Fibroblast of skin of left biceps (primary cell): ENCODE measurements around the gene CPED1.
"Not testable (repeated sequence)": the region's sequence is repeated elsewhere in the genome, so short reads cannot be mapped to it uniquely, and the experiment has no call there.

Source experiments
- DNase-seq, 2 experiments: peaks; one replicate each; pipeline ENCODE4 v3.0.0-alpha.2; 2013; ENCODE audit warnings: low read depth in 2 of 2

Gene CPED1

DNA sequence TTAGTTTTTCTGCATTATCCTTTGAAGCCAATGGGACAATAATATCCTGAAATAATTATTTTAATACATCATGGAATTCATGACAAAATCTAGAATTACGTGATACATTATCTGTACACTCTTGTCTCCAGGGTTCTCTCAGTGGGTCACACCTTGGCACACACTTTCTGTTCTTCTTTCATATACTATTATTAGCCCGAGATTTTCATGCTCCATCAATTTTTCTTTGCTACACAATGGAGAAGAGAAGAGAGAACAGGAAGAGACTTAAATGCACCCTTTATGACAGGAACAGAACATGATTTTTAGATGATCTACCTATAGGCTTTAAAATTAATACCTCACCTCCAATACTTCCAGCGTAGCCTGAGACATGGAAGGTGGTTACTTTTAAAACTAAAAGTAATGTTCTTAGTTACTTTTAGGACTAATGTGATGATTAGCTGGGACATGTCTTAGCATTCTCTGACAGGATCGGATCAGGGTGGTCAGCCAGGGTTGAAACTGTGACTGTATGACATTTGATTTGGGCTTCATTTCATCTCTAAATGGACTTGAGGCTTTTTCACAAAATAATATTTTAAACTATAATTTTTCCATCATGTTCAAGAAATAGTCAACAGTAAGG, 192.0 kb downstream of the CPED1 start:
- DNase-seq: no peak

DNA sequence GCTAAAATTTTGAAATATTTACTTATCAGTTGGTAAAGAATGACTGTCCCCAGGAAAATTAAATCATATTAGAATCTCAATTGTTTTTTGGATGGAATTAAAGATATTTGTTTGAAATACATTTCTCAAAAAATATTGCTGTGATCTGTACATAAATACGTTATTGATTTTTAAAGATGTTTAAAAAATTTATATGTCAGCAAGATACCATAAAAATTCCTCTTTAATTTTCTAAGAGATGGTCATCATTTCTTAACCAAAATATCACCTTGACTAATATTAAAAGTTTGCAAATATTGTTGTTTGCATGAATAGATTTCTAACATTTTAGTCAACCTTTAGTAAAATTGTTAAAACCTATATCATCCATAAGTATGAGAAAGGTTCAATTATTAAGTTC, 192.8 kb downstream of the CPED1 start:
- DNase-seq: no peak

DNA sequence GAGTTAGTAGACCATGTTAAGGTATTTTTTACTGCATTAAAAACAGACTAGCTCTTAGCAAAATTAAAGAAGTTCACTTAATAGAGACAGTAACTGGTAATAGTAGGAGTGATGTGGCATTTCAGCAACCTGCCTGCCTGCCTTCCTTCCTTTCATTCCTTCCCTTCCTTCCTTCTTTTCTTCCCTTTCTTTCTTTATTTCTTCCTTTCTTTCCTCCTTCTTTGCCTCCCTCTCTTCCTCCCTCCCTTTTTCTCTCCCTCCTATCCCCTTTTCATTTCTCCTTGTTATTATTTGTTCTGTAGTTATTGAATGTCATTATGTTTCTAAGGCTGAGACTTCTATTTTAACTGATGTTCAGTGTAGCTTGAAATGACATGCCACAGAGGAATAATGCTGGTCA, 193.8 kb downstream of the CPED1 start:
- no peak for DNase-seq

DNA sequence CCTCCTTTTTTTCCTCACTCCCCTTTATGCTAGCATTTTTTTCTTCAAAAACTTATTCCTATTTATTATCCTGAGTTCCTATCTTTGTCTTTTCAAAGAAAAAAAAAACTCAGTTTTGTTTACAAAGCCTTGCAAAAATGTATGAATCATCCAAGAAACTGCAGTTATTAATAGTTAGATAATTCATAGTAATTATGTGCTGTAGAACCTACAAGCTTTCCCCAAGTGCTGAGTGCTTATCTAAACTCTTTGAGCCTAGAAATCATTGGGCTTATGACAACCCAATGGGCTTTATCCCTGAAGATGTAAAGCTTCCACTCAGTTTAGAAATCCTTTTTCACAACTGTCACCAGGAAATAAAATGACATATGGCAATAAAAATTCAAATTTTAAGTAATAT, 194.4 kb downstream of the CPED1 start:
- DNase-seq: no peak

DNA sequence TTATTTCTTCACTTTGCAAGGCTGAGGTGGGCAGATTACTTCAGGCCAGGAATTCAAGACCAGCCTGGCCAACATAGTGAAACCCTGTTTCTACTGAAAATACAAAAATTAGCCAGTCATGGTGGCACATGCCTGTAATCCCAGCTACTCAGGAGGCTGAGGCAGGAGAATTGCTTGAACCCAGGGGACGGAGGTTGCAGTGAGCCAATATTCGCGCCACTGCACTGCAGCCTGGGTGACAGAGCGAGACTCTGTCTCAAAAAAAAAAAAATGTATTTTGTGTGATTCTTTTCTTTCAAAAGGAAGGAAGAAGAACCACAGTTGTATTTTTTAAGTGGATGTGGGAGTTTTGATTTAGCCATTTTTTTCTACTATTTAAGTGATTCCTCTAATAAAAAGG, 195.4 kb downstream of the CPED1 start:
- not testable (repeated sequence) for DNase-seq

DNA sequence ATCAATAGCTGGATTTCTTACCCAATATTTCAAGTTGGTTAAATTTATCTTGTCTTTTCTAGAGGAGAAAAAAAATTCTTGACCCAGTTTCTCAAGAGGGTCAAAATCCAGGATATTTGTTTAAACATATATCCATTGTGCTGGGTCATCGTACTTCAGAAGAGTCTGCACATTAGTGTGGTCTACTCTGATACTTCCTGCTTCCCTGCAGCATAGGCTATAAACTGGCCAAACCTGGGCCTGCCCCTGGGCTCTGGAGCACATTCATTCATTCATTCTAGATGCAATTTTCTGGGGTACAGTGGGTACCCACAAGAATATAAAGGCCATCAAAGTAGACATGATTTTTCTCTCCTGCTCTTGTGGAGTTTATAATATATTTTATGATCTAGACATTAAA, 198.2 kb downstream of the CPED1 start:
- no peak for DNase-seq

DNA sequence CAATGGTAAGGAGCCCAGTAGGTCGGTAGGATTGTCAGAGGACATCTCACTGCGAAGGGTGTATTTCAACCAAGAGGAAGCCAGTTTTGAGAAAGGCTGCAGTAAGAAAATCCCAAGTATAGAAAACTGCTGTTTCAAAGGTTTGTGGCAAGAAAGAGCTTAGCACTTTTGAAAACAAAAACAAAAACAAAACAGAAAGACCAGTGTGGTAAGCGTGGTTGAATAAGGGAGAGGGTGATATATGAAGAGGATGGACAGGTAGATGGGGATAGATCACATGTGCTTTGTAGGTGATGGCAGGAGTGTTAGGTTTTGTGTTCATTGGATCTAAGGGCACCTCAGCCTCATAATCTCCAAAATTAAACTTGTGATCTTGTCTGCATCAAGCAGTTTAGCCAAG, 198.7 kb downstream of the CPED1 start:
- no peak for DNase-seq

DNA sequence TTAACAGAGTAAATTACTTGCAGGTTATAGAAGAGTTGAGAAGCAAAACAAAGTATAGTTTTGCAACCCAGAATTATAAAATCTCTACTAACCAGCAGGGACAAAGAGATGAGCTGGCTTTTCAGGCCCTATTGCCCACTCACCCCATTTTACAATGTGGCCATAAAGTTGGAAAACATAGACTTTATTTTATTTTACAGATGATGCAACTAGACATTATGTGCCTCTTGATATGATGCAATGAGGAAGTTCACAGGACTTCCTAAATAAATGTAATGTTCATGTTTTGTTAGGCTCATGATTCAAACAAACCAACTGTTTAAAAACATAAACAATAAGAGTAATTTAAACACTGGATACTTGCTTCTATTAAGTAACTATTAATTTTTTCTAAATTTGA, 199.2 kb downstream of the CPED1 start:
- no peak for DNase-seq

DNA sequence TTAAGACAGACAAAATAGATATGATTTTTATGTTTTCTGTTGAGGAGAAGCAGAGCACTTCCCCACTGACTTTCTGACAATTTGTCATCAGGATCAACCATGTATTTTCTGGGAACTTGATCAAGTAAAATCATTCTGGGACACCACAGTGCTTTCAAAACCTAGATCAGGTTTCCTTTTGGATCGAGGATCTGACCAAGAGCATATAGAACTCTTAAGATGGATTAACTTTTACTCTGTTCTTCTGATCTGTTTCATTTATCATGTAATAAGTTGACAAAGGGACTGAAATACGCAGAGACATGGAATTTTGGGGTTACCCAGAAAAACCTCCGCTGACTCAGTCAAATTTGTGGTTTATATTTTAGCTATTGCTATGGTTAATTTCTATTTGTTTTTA, 204.3 kb downstream of the CPED1 start:
- no peak for DNase-seq

DNA sequence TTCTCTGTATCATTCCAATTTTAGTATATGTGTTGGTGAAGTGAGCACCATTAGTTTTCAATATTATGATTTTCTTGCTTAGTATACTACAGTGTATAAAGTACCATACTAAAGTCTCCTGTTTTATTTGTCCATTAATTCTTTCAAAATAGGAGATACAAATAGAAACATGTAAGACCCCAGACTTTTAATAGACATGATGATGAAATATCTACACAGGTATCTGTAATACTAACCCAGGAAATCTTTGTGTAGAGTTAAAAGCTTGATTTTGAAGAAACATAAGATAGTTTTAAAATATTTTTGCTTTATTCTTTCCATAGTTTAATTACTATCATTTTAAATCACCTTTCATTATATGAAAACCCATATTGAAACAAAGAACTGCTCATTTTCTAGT, 206.5 kb downstream of the CPED1 start:
- DNase-seq: no peak

DNA sequence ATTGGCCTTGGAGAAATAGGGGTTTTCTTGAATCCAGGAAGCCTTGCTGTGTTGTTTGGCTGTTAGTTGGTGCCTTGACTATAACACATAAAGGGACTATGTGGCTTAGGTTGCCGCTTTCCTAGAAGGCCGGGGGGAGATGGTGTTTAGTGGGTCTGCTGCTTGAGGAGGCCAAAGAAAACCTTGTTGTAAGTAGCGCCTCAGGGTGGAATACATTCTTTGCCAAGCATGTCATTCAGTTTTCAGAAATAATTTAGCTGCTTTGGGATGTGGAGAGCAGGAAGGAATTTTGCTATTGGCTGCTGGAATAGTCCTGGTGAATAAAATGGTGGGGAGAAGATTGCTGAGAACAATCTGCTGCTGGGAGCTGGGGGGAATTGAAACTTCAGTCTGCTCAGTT, 207.4 kb downstream of the CPED1 start:
- DNase-seq: no peak

DNA sequence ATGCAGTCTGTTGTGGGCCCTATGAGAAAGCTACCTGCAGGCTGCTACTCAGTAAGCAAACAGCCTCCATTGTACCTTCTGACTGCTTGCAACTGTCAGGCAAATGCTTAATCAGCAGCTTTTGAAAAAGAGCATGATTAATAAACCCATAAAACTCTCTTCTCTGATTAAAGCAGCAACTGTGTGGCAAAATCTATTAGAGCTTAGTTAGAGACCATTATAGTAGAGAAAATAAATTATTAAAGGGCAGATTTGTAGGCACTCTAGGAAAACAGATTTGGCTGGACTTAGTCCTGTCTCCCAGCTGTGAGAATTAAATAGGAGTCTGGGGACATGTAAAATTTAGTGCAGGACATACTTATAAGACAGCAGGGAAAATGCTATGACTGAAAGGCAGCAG, 207.8 kb downstream of the CPED1 start:
- DNase-seq: no peak

DNA sequence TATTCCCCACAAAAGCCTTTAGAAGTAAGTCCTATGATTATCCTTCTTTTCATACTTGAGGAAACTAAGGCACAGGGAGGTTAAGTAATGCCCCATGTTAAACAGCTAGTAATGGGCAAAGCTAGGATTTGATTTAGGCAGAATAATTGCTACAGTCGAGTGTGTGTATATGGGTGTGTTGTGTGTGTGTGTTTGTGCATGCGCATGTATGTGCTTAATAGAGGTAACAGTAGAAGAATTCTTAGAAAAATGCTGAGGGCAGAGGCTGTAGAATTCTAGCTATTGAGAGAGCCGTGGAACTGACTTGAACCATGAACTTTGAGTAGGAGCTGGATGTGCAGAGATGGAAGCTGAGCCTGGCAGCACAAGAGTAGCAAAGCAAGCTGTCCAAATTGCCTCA, 208.9 kb downstream of the CPED1 start:
- no peak for DNase-seq

DNA sequence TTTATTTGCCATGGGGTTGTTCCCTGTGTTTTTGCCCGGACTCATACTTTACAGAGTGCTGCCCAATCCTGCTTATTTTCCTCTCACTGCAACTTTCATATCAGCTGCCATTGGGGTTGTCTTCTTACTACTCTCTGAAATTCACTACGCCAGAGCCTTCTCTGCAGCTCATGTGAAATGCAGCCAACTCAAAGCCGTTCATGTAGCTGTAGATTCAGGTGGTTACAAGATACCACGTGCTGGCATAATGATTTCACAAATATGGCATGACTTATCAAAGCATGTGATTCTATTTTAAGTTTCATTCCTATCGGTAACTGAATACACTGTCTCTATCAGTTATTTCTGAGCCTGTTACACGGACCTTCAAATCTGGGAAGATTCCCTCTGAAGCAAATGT, 210.0 kb downstream of the CPED1 start:
- no peak for DNase-seq

DNA sequence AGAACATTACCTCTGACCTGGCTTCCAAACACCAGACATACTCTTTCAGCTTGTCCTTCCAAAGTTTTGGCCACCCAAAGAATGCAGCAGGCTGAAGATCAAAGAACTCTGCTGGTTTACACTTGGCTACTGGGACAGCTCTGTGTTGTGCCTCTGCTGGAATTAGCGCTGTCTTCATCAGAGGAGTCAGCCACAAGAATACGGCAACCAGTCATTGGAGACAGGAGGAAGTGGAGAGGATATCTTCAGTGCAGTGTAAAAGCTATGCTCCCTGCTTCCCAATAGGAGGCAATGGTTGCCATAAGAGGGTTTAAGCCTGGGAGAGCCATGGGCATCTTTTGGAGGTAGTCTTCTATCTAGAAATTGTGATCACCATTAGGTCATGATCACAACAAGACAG, 213.6 kb downstream of the CPED1 start:
- DNase-seq: no peak

DNA sequence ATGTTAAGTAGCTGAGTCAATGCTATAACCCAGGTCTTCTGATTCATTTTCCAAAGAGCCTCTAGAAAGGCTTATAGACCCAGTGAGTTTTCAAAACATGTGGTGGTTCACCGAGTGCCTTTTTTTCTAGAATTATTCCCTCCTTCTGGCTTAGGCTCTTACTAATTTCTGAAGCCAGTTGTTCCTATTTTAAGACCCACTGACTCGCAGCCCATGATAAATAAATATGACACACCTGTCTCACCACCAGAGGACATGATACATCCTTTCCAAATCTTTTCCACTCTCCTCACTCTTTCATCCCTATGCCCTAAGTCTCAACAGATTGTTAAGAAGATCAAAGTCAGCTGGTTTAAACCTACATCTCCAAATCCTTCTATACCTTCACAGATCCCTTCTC, 214.3 kb downstream of the CPED1 start:
- DNase-seq: no peak

DNA sequence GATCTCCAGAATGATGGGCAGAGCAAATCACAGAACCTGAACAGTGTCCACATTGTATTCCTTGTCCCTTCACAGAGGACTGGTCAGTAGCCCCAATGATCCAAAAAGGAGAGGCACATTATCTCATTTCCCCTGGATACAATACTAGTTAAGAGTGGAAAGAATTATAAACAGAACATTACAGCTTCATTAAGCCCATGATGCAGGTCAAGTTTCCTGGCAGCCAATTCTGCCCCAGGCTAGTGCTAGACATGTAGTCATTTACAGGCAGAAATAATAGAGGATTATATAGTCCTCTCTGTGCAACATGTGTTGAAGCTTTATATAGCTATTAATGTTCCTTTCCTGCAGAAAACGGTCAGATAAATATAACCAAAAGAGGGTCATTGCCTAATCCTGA, 216.0 kb downstream of the CPED1 start:
- no peak for DNase-seq

DNA sequence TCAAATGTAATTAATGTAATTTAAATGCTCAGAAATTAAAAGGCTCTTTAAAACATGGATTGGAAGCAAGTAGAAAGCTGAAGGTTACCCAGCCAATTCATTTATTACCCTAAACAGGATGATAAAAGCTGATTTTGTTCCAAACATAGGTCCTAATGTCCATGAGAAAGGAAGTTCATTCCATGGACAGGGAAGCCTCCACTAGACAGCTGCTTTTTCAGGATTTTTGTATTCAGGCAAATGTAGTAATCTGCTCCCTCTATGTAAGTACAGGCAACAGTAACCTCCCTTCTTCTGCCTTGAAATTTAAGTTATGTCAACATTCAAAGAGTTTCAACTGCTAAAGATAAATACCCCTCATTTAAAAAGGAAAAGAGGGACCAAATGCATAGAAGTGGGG, 217.3 kb downstream of the CPED1 start:
- no peak for DNase-seq

DNA sequence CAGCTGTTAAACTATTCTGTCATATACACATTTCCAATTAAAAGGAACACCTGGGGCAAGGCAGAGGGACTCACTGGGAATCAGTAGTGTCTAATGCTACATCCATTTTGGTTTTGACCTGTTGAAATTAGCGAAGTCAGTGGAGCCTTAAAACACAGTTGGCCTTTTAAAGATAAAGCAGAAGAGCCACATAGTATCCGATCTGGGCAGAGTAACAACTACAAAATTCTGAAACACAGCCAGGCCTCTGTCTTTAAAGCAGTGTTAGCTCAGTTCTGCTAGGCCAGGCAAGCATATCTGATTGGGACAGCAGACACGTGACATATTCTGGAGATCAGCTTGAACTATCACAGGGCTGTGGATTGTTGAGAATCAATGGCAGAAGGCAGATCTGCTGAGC, 222.7 kb downstream of the CPED1 start:
- DNase-seq: no peak

DNA sequence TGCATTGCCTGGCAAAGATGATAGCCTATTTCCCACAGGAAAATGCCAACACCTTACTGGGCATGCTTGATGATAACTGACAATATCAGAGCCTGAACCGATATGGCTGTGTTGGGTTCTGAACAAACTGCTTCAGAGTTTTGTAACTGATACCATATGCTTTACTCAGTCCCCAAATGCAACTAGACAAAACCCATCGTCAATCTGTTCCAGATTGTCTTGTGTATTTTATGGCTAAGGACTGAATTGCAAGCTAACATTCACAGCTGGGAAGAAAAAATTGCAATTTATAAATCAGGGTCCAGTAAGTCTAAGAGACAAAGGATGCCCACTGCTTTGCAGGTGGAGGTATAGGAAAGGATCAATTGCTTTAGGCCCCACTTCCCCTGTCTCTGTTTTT, 223.5 kb downstream of the CPED1 start:
- DNase-seq: no peak

DNA sequence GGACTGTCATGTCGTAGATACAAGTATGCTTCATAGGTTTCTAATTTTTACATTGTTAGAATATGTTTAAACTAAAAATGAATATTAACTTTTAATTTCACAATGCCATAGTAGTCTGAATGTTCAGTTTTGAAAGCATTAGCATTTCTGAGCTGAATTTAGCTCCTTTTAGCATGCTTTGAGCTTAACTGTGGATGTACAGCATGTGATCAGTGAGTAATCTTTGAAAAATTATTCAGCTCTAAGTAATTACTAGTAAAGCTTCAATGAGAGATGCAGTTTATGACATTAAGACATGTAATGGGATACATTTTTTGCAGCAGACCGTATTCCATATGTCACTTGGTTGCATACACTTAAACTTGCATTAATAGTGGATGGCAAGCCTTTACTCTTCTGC, 226.1 kb downstream of the CPED1 start:
- DNase-seq: no peak

DNA sequence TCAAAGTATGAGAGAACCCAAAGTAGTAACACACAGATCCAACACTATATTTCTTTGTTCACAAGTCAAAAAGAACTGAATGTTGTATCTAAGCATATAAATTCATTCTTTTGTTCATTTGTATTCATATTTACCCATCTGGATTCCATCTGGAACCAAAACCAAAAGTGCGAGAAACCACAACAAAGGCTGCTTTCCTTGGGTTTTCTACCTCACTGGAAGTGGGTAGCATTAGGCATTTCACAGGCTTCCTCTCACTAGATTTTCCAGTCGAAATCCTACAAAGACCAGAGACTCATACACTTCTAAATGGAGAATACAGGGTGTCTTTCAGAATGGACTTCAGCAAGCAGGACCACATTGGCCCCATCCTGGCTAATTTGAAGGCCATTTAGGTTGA, 230.5 kb downstream of the CPED1 start:
- DNase-seq: peak in 1 of 2 experiments; percentile 12

DNA sequence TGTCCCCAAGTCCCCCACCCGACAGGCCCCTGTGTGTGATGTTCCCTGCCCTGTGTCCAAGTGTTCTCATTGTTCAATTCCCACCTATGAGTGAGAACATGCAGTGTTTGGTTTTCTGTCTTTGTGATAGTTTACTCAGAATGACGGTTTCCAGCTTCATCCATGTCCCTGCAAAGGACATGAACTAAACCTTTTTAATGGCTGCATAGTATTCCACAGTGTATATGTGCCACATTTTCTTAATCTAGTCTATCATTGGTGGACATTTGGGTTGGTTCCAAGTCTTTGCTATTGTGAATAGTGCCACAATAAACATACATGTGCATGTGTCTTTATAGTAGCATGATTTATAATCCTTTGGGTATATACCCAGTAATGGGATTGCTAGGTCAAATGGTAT, 232.6 kb downstream of the CPED1 start:
- DNase-seq: not testable (repeated sequence)

DNA sequence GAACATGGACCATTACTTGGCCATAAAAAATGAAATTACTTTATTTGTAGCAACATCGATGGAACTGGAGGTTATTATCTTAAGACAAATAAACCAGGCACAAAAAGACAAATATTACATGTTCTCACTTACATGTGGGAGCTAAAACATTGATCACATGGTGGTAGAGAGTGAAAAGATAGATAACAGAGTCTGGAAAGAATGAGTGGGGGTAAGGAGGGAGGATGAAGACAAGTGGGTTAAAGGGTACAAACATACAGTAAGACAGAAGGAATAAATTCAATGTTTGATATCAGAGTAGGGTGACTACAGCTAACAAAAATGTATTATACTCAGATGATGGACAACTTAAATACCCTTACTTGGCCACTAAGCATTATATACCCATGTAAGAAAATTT, 240.3 kb downstream of the CPED1 start:
- DNase-seq: no peak

DNA sequence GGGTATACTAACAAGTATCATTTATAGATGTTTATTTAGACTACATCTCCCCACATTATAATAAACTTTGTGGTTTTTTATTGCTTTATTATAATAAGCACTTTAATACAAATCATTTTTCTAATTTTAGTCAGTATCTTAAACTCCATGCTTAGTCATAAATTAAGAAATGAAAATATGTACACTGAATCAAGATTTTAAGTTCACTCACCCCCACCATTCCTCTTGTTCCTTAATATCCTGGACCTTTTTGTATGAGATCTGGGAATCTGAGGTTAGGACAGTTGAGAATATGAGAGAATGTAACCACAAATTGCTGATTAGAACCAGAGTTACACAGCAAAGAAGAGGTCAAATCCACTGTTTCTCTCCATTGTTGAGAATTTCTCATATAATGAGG, 246.7 kb downstream of the CPED1 start:
- DNase-seq: peak; percentile 21 to 32
